Measurements from ENCODE around the gene ZFP1.

DNA sequence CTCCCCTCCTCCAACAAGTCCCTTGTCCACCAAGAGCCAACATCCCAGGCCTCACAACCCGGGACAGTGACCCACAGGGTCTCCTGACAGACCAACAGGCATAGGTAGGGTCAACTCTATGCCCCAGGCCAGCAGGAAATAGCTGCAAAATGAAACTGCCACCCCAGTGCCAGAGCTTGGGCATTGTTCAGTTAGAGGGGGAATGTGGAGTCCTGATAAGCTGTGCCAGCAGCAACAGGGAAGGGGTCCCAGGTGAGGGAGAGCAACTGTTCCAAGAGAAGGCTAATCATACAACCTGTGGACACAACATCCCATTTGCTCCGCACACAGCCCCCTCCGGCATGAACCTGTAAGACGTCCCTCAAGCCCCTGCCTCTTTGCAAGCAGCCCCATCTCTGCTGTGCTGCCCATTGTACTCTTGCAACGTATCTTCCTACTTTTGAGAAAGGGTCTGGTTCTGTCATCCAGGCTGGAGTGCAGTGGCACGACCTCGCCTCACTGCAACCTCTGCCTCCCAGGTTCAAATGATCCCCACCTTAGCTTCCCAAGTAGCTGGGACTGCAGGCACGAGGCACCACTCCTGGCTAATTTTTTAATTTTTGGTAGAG is 41.4 kb downstream of the ZFP1 start:
- no peak for TF ChIP-seq POLR2A (IDR thresholded peaks at IDR 0.05; ENCODE audit: low read depth, low read length)
- TF ChIP-seq POLR2AphosphoS5 (IDR thresholded peaks at IDR 0.05; ENCODE audit: low read depth, low read length): no peak
- TF ChIP-seq SPI1 (IDR thresholded peaks at IDR 0.05; ENCODE audit: low read depth, low read length): no peak
- TF ChIP-seq PAX5 (IDR thresholded peaks at IDR 0.05; ENCODE audit: insufficient read depth, low read length, severe bottlenecking): no peak
- no peak for TF ChIP-seq TAF1 (IDR thresholded peaks at IDR 0.05; ENCODE audit: low read depth, low read length)
- TF ChIP-seq POU2F2 (IDR thresholded peaks at IDR 0.05; ENCODE audit: low read depth, low read length): no peak

Measured in GM12891 (cell line).